HEK293 (cell line): ENCODE measurements around the gene KDM4C.

ENCODE experiments used
- CTCF ChIA-PET: fragments of 350-600 bp; formaldehyde crosslinking; extraction: SDS; loops from one replicate; lab custom pipeline; 2021; ENCODE audit warnings: antibody characterized with exemption; lab: Yijun Ruan, JAX
- POLR2A ChIA-PET: fragments of 300-600 bp; formaldehyde crosslinking; extraction: SDS; loops from one replicate; lab custom pipeline; 2020; ENCODE audit warnings: antibody characterized with exemption, inconsistent platforms; lab: Yijun Ruan, JAX
- H3K27ac ChIP-seq: fragments of 200-500 bp; sonication (Bioruptor generic); 2 replicates; pipeline ENCODE4 v1.5.1; 2014; ENCODE audit warnings: low read depth, low read length, control low read depth, inconsistent platforms; ENCODE audit errors: extremely low read depth
- H3K36me3 ChIP-seq, 2 experiments: fragments of 200-500 bp in 1 of 2; sonication (Bioruptor generic) in 1 of 2; 1 replicate in 1 of 2; 2 replicates in 1 of 2; pipeline ENCODE4 v1.5.1; 2014 to 2017; ENCODE audit warnings: inconsistent platforms in 2 of 2, low read length in 2 of 2; ENCODE audit not compliant: control insufficient read depth in 2 of 2, insufficient read depth in 1 of 2
- H3K4me1 ChIP-seq: fragments of 200-500 bp; sonication (Bioruptor generic); 2 replicates; pipeline ENCODE4 v1.5.1; 2014; ENCODE audit warnings: mild to moderate bottlenecking, low read length, inconsistent platforms; ENCODE audit not compliant: control insufficient read depth, insufficient read depth
- H3K4me3 ChIP-seq: 2 replicates; pipeline ENCODE4 v1.5.1; 2011; ENCODE audit warnings: low read depth, mild to moderate bottlenecking, control low read depth, low read length, moderate library complexity
- H3K9me3 ChIP-seq: fragments of 200-500 bp; sonication (Bioruptor generic); 2 replicates; pipeline ENCODE4 v1.5.1; 2014; ENCODE audit warnings: low read depth, low read length, inconsistent platforms; ENCODE audit not compliant: control insufficient read depth, insufficient read depth
- KLF7 ChIP-seq: fragments of 450-650 bp; formaldehyde crosslinking; IDR thresholded peaks from 2 replicates; pipeline ENCODE4 v1.5.1; 2016; ENCODE audit warnings: missing biosample characterization, missing genetic modification characterization, borderline replicate concordance
- PRDM2 ChIP-seq: fragments of 450-650 bp; formaldehyde crosslinking; IDR thresholded peaks from 2 replicates; pipeline ENCODE4 v1.5.1; 2016; ENCODE audit warnings: missing biosample characterization, missing genetic modification characterization, borderline replicate concordance
- RBAK ChIP-seq: fragments of 450-650 bp; formaldehyde crosslinking; IDR thresholded peaks from 2 replicates; pipeline ENCODE4 v1.5.1; 2016; ENCODE audit warnings: missing biosample characterization, missing genetic modification characterization
- WT1 ChIP-seq: fragments of 450-650 bp; formaldehyde crosslinking; IDR thresholded peaks from 2 replicates; pipeline ENCODE4 v1.5.1; 2016; ENCODE audit warnings: missing biosample characterization, missing genetic modification characterization
- YY2 ChIP-seq: fragments of 450-650 bp; formaldehyde crosslinking; IDR thresholded peaks from 2 replicates; pipeline ENCODE4 v1.5.1; 2016; ENCODE audit warnings: missing biosample characterization, missing genetic modification characterization
- ZBTB21 ChIP-seq: fragments of 450-650 bp; formaldehyde crosslinking; IDR thresholded peaks from 2 replicates; pipeline ENCODE4 v1.5.1; 2017; ENCODE audit warnings: missing biosample characterization, missing genetic modification characterization
- ZFHX2 ChIP-seq: fragments of 450-650 bp; formaldehyde crosslinking; conservative IDR thresholded peaks from 2 replicates; pipeline ENCODE4 v1.5.1; 2016; ENCODE audit warnings: missing biosample characterization, missing genetic modification characterization
- ZFP69B ChIP-seq: fragments of 450-650 bp; formaldehyde crosslinking; IDR thresholded peaks from 2 replicates; pipeline ENCODE4 v1.5.1; 2016; ENCODE audit warnings: missing biosample characterization, missing genetic modification characterization
- ZNF174 ChIP-seq: fragments of 450-650 bp; formaldehyde crosslinking; IDR thresholded peaks from 2 replicates; pipeline ENCODE4 v1.5.0; 2017; ENCODE audit warnings: missing biosample characterization, mild to moderate bottlenecking, missing genetic modification characterization
- ZNF184 ChIP-seq: fragments of 450-650 bp; IDR thresholded peaks from 2 replicates; pipeline ENCODE4 v1.5.1; 2018; ENCODE audit warnings: missing biosample characterization, mild to moderate bottlenecking, missing genetic modification characterization
- ZNF214 ChIP-seq: fragments of 450-650 bp; formaldehyde crosslinking; IDR thresholded peaks from 2 replicates; pipeline ENCODE4 v1.5.1; 2017; ENCODE audit warnings: missing biosample characterization, mild to moderate bottlenecking, missing genetic modification characterization, borderline replicate concordance
- ZNF23 ChIP-seq: fragments of 450-650 bp; formaldehyde crosslinking; IDR thresholded peaks from 2 replicates; pipeline ENCODE4 v1.5.1; 2016; ENCODE audit warnings: missing biosample characterization, missing genetic modification characterization, borderline replicate concordance
- ZNF518A ChIP-seq: fragments of 450-650 bp; formaldehyde crosslinking; conservative IDR thresholded peaks from 2 replicates; pipeline ENCODE4 v1.5.1; 2016; ENCODE audit warnings: low read depth, missing biosample characterization, missing genetic modification characterization
- ZNF529 ChIP-seq: fragments of 450-650 bp; formaldehyde crosslinking; IDR thresholded peaks from 2 replicates; pipeline ENCODE4 v1.5.1; 2017; ENCODE audit warnings: missing genetic modification characterization, missing biosample characterization; ENCODE audit not compliant: insufficient replicate concordance
- ZNF548 ChIP-seq: fragments of 450-650 bp; formaldehyde crosslinking; IDR thresholded peaks from 2 replicates; pipeline ENCODE4 v1.5.1; 2016; ENCODE audit warnings: missing biosample characterization, missing genetic modification characterization
- ZNF610 ChIP-seq: fragments of 450-650 bp; formaldehyde crosslinking; IDR thresholded peaks from 2 replicates; pipeline ENCODE4 v1.5.1; 2016; ENCODE audit warnings: missing biosample characterization, missing genetic modification characterization, borderline replicate concordance

KDM4C gene

GRCh38 chr9:7132605-7133004 is 374.8 kb downstream of the KDM4C start:
- Histone ChIP-seq H3K4me1 (no peaks in the 10 kb centered on the region), H3K27ac (no peak overlapping the region)
- POLR2A ChIA-PET = no interaction called here
- TF ChIP-seq ZFP69B (tag by site-specific recombination) = no peak
- no peak for TF ChIP-seq RBAK (tag by site-specific recombination)
- TF ChIP-seq ZNF214 (tag by site-specific recombination) = no peak
- TF ChIP-seq ZNF548 (tag by site-specific recombination) = no peak
- TF ChIP-seq YY2 (tag by site-specific recombination) = no peak
- no peak for TF ChIP-seq ZBTB21 (tag by site-specific recombination)
- TF ChIP-seq PRDM2 (tag by site-specific recombination) = no peak
- TF ChIP-seq, all 188 proteins: peak for 0
- Histone ChIP-seq H3K9me3 (no peaks in the 10 kb centered on the region), H3K4me3 (no peak overlapping the region), H3K36me3 (peaks cover 0 to 3% of the 10 kb centered on the region in 2 experiments; a peak in 1 of 3 replicates)
- CTCF ChIA-PET = no interaction called here

- Histone ChIP-seq H3K36me3 (no peaks in the 10 kb centered on the region), H3K27ac (no peak overlapping the region), H3K9me3 (no peaks in the 10 kb centered on the region), H3K4me3 (no peak overlapping the region), H3K4me1 (no peaks in the 10 kb centered on the region)
- TF ChIP-seq ZNF610 (tag by site-specific recombination) = no peak
- no peak for TF ChIP-seq ZFHX2
- TF ChIP-seq ZNF529 (tag by site-specific recombination) = no peak
- no peak for TF ChIP-seq ZNF23
- TF ChIP-seq WT1 (tag by site-specific recombination) = no peak
- TF ChIP-seq ZNF174 (tag by site-specific recombination) = no peak
- no peak for TF ChIP-seq ZNF184
- TF ChIP-seq ZNF518A = no peak
- no peak for TF ChIP-seq KLF7 (tag by site-specific recombination)
- ChIA-PET POLR2A (no interaction called here), CTCF (interaction anchor here (0.9 kb wide), 1 partner anchor 60 kb away, joined by 3 read pairs; no protein-coding TSS in a partner anchor)
Measured at GRCh38 chr9:7135735-7136134, 378.0 kb downstream of the KDM4C start.
